C4-2B (cell line): ENCODE data around the gene IFT81.

Source experiments
- H3K27ac ChIP-seq: fragments of 450-650 bp; 2 replicates; pipeline ENCODE4 v1.5.1; 2017
- CTCF ChIP-seq: fragments of 450-650 bp; conservative IDR thresholded peaks from 2 replicates; pipeline ENCODE4 v1.5.1; 2017; ENCODE audit warnings: mild to moderate bottlenecking
- ZFX ChIP-seq: fragments of 450-650 bp; IDR thresholded peaks from 2 replicates; pipeline ENCODE4 v1.6.1; 2017

IFT81 gene

GRCh38 chr12:110141389-110141788 is 17.2 kb downstream of the IFT81 start:
- H3K27ac ChIP-seq, result no peak overlapping the region
- TF ChIP-seq CTCF (no peak), ZFX (no peak)

GRCh38 chr12:110146986-110147385 is 22.8 kb downstream of the IFT81 start:
- no peak overlapping the region for H3K27ac ChIP-seq
- TF ChIP-seq CTCF, result no peak
- TF ChIP-seq ZFX, result no peak

GRCh38 chr12:110149086-110149660 is 25.0 kb downstream of the IFT81 start:
- no peak overlapping the region for H3K27ac ChIP-seq
- TF ChIP-seq ZFX (no peak), CTCF (no peak)

GRCh38 chr12:110156766-110157165 is 32.6 kb downstream of the IFT81 start:
- TF ChIP-seq ZFX, result no peak
- TF ChIP-seq CTCF, result no peak

GRCh38 chr12:110157539-110157938 is 33.4 kb downstream of the IFT81 start:
- TF ChIP-seq ZFX (no peak), CTCF (no peak)
- no peak overlapping the region for H3K27ac ChIP-seq

More at GRCh38 chr12:110156766-110157165, 32.6 kb downstream of the IFT81 start:
- H3K27ac ChIP-seq, result no peak overlapping the region

- H3K27ac ChIP-seq, result no peak overlapping the region
- no peak for TF ChIP-seq ZFX
These were observed 35.6 kb downstream of the IFT81 start for GRCh38 chr12:110159671-110160245.

GRCh38 chr12:110165540-110166159 is 41.5 kb downstream of the IFT81 start:
- TF ChIP-seq ZFX, result no peak
- TF ChIP-seq CTCF, result no peak

More at GRCh38 chr12:110165540-110166159, 41.5 kb downstream of the IFT81 start:
- H3K27ac ChIP-seq, result no peak overlapping the region
